ENCODE data around the gene FAM162A. TPM values are rescaled to one million over a fixed set of nuclear protein-coding genes. Genes with fewer than 3 reads are reported as not detected.
"Not testable (repeated sequence)": the region's sequence is repeated elsewhere in the genome, so short reads cannot be mapped to it uniquely, and the experiment has no call there.

Gene FAM162A
- total RNA-seq, 1 donor from 2014 or later = 14.3 TPM

GRCh38 chr3:122357828-122358702, 25.9 kb upstream of the FAM162A start:
- TF ChIP-seq CTCF (IDR thresholded peaks at IDR 0.05; ENCODE audit: insufficient read depth, low read length, poor library complexity, severe bottlenecking) = no peak
- Histone ChIP-seq H3K4me3 (ENCODE audit: low read depth, low read length) (no peak overlapping the region), H3K36me3 (ENCODE audit: control insufficient read depth, insufficient read depth, low read length) (no peaks in the 10 kb centered on the region), H3K27me3 (ENCODE audit: control insufficient read depth, insufficient read depth, low read length) (no peaks in the 10 kb centered on the region)
- no peak for DNase-seq (ENCODE audit: low read depth)

- H3K36me3 ChIP-seq (ENCODE audit: control insufficient read depth, insufficient read depth, low read length) = no peaks in the 10 kb centered on the region
- TF ChIP-seq CTCF (IDR thresholded peaks at IDR 0.05; ENCODE audit: insufficient read depth, low read length, poor library complexity, severe bottlenecking) = no peak
- H3K4me3 ChIP-seq (ENCODE audit: low read depth, low read length) = no peak overlapping the region
- DNase-seq (ENCODE audit: low read depth) = no peak
- no peaks in the 10 kb centered on the region for H3K27me3 ChIP-seq (ENCODE audit: control insufficient read depth, insufficient read depth, low read length)
These were observed 25.3 kb upstream of the FAM162A start for GRCh38 chr3:122358703-122359032.

GRCh38 chr3:122362026-122362425, 22.0 kb upstream of the FAM162A start:
- no peak for TF ChIP-seq CTCF (IDR thresholded peaks at IDR 0.05; ENCODE audit: insufficient read depth, low read length, poor library complexity, severe bottlenecking)
- no peak for DNase-seq (ENCODE audit: low read depth)
- H3K27me3 ChIP-seq (ENCODE audit: control insufficient read depth, insufficient read depth, low read length) = no peaks in the 10 kb centered on the region
- no peak overlapping the region for H3K4me3 ChIP-seq (ENCODE audit: low read depth, low read length)
- peaks cover 2% of the 10 kb centered on the region for H3K36me3 ChIP-seq (ENCODE audit: control insufficient read depth, insufficient read depth, low read length)

DNA sequence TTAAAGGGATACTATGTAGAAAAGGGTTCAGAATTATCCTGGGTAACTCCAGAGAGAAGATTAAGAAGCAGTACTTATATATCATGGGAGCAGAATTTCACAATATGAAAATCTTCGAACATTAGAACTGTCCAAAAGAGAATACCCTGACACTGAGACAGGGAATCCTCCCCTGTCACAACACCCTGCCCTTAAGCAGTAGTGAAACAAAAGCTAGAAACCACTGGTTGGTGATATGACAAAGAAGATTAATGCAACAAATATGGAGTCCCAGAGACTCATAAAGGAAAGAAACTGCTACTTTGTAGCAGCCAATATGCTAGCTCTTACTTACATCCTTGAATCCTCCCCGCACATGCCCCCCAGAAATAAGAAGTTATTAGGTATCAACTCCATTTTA, 19.5 kb upstream of the FAM162A start:
- TF ChIP-seq CTCF (IDR thresholded peaks at IDR 0.05; ENCODE audit: insufficient read depth, low read length, poor library complexity, severe bottlenecking) = no peak
- no peaks in the 10 kb centered on the region for H3K27me3 ChIP-seq (ENCODE audit: control insufficient read depth, insufficient read depth, low read length)
- no peak overlapping the region for H3K4me3 ChIP-seq (ENCODE audit: low read depth, low read length)
- peaks cover 2% of the 10 kb centered on the region for H3K36me3 ChIP-seq (ENCODE audit: control insufficient read depth, insufficient read depth, low read length)
- no peak for DNase-seq (ENCODE audit: low read depth)

DNA sequence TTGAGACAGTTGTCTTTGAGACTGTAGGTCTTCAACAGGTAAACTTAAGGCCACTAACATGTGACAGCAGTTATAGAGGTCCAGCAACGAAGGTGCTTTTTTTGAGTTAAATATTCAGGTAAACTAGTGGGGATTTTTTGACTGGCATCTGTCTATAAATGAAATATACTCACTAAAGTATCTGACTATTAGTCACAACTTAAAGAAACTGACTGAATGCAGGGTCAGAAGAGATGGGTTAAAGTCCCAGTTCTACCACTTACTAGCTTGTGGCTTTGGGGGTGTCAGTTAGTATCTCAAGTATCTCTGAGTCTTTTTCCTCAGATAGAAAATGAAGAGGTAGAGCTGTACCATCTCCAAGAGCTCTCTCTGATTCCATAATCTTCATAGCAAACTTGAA, 18.9 kb upstream of the FAM162A start:
- Histone ChIP-seq H3K36me3 (ENCODE audit: control insufficient read depth, insufficient read depth, low read length) (peaks cover 2% of the 10 kb centered on the region), H3K27me3 (ENCODE audit: control insufficient read depth, insufficient read depth, low read length) (no peaks in the 10 kb centered on the region), H3K4me3 (ENCODE audit: low read depth, low read length) (no peak overlapping the region)
- TF ChIP-seq CTCF (IDR thresholded peaks at IDR 0.05; ENCODE audit: insufficient read depth, low read length, poor library complexity, severe bottlenecking) = no peak
- DNase-seq (ENCODE audit: low read depth) = no peak

GRCh38 chr3:122365582-122366378, 18.2 kb upstream of the FAM162A start:
- H3K36me3 ChIP-seq (ENCODE audit: control insufficient read depth, insufficient read depth, low read length); H3K27me3 ChIP-seq (ENCODE audit: control insufficient read depth, insufficient read depth, low read length); H3K4me3 ChIP-seq (ENCODE audit: low read depth, low read length); DNase-seq (ENCODE audit: low read depth): not testable (repeated sequence)
